ENCODE data around the gene SYT17.

GRCh38 chr16:19140396-19140795 lies 27.6 kb upstream of the SYT17 start:
- TF ChIP-seq CTCF (IDR thresholded peaks at IDR 0.05) = no peak
- no peak for TF ChIP-seq POLR2A (IDR thresholded peaks at IDR 0.05)

Data from adrenal gland (tissue), 5 donors.